GM23338 (cell line): ENCODE measurements around the gene MRGPRG. TPM values are rescaled to one million over a fixed set of nuclear protein-coding genes. Genes with fewer than 3 reads are reported as not detected.

Source experiments
- ATAC-seq: fragments of 200-7000 bp; cut with Tn5 transposase; 3 replicates; pipeline ENCODE4 v1.9.1; 2020
- DNase-seq: peaks from one replicate; pipeline ENCODE4 v3.0.0-alpha.2; 2015; ENCODE audit warnings: low spot score
- H2AFZ ChIP-seq: fragments of 200-600 bp; sonication (generic); 2 replicates; pipeline ENCODE4 v1.8.0; 2016; ENCODE audit warnings: antibody characterized with exemption, mild to moderate bottlenecking, moderate library complexity
- H3F3A ChIP-seq: fragments of 200-600 bp; sonication (generic); replicated peaks from 2 replicates; pipeline ENCODE4 v1.8.0; 2017; ENCODE audit warnings: antibody characterized with exemption, mixed run types, low read depth
- H3K27ac ChIP-seq: fragments of 200-600 bp; sonication (generic); 2 replicates; pipeline ENCODE4 v1.6.1; 2016; ENCODE audit warnings: low read depth
- H3K27me3 ChIP-seq: fragments of 200-600 bp; sonication (generic); 2 replicates; pipeline ENCODE4 v1.8.0; 2016; ENCODE audit warnings: mild to moderate bottlenecking, mixed run types, moderate library complexity; ENCODE audit not compliant: insufficient read depth
- H3K36me3 ChIP-seq: fragments of 200-600 bp; sonication (generic); 2 replicates; pipeline ENCODE4 v1.8.0; 2016; ENCODE audit warnings: mild to moderate bottlenecking; ENCODE audit not compliant: insufficient read depth
- H3K4me1 ChIP-seq: fragments of 200-600 bp; sonication (generic); 2 replicates; pipeline ENCODE4 v1.8.0; 2016; ENCODE audit warnings: mild to moderate bottlenecking, moderate library complexity; ENCODE audit not compliant: insufficient read depth
- H3K4me2 ChIP-seq: fragments of 200-600 bp; sonication (generic); 2 replicates; pipeline ENCODE4 v1.7.1; 2017; ENCODE audit warnings: mixed run types
- H3K4me3 ChIP-seq: fragments of 200-600 bp; sonication (generic); 2 replicates; pipeline ENCODE4 v1.6.1; 2016; ENCODE audit warnings: mixed run types
- H3K79me2 ChIP-seq: fragments of 200-600 bp; sonication (generic); replicated peaks from 2 replicates; pipeline ENCODE4 v1.8.0; 2017; ENCODE audit warnings: mild to moderate bottlenecking; ENCODE audit not compliant: insufficient read depth
- H3K9me2 ChIP-seq: fragments of 200-600 bp; sonication (generic); 2 replicates; pipeline ENCODE4 v1.8.0; 2017; ENCODE audit not compliant: insufficient read depth
- H4K20me1 ChIP-seq: fragments of 200-600 bp; sonication (generic); replicated peaks from 2 replicates; pipeline ENCODE4 v1.8.0; 2017; ENCODE audit warnings: mild to moderate bottlenecking; ENCODE audit not compliant: insufficient read depth
- H3K27ac Mint-ChIP-seq: 2 replicates; pipeline ENCODE4 v1.8.0; 2020; ENCODE audit warnings: inconsistent platforms, mild to moderate bottlenecking, moderate library complexity, mixed read lengths
- H3K27me3 Mint-ChIP-seq: 3 replicates; pipeline ENCODE4 v1.8.0; 2022; ENCODE audit warnings: low read depth, mild to moderate bottlenecking, moderate library complexity, mixed read lengths, inconsistent platforms; ENCODE audit not compliant: insufficient read depth, poor library complexity
- H3K36me3 Mint-ChIP-seq: 3 replicates; pipeline ENCODE4 v1.8.0; 2021; ENCODE audit warnings: low read depth, mild to moderate bottlenecking, inconsistent platforms, moderate library complexity, mixed read lengths
- H3K4me1 Mint-ChIP-seq: 3 replicates; pipeline ENCODE4 v1.8.0; 2020; ENCODE audit warnings: mild to moderate bottlenecking, inconsistent platforms, mixed read lengths
- H3K4me3 Mint-ChIP-seq: 3 replicates; pipeline ENCODE4 v1.8.0; 2021; ENCODE audit warnings: moderate library complexity, mild to moderate bottlenecking, inconsistent platforms, mixed read lengths
- H3K9me3 Mint-ChIP-seq: 3 replicates; pipeline ENCODE4 v1.8.0; 2020; ENCODE audit warnings: moderate library complexity, mild to moderate bottlenecking, inconsistent platforms, mixed read lengths
- EZH2phosphoT487 ChIP-seq: fragments of 200-600 bp; sonication (generic); IDR thresholded peaks from one replicate; pipeline ENCODE4 v1.8.1; 2018; ENCODE audit warnings: antibody characterized with exemption; ENCODE audit not compliant: unreplicated experiment
- polyA plus RNA-seq: library from polyadenylated mRNA; unstranded; fragments of >200 nt; fragmentation: Nextera tagmentation; extraction: Ambion mirVana; gene quantifications from 2 replicates; pipeline ENCODE4 v1.2.1, GENCODE V29; 2016
- total RNA-seq: library from RNA; depleted of rRNA; stranded (reverse); fragments of >200 nt; shearing (Covaris generic); gene quantifications from 2 replicates; pipeline ENCODE4 v1.2.3, GENCODE V29; 2014
- TF ChIP-seq, protein P1 (sequence below): fragments of 250-450 bp; sonication (Bioruptor Pico); IDR thresholded peaks from 2 replicates; pipeline ENCODE4 v1.5.0; 2020; ENCODE audit warnings: mild to moderate bottlenecking, moderate library complexity

Gene MRGPRG
- total and polyA plus RNA-seq, 2 experiments from 2014 or later, result not detected

DNA sequence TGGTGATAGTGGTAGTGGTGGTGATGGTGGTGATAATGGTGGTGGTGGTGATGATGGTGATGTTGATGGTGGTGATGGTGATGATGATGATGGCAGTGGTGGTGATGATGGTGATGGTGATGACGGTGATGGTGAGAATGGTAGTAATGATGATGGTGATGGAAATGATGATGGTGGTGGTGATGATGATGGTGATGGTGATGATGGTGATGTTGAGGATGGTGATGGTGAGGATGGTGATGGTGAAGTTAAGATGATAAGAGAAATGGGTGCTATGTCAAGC lies 11.8 kb downstream of the MRGPRG start:
- no peaks in the 10 kb centered on the region for H3K36me3 Mint-ChIP-seq
- no peak for TF ChIP-seq EZH2phosphoT487
- no peak for DNase-seq

DNA sequence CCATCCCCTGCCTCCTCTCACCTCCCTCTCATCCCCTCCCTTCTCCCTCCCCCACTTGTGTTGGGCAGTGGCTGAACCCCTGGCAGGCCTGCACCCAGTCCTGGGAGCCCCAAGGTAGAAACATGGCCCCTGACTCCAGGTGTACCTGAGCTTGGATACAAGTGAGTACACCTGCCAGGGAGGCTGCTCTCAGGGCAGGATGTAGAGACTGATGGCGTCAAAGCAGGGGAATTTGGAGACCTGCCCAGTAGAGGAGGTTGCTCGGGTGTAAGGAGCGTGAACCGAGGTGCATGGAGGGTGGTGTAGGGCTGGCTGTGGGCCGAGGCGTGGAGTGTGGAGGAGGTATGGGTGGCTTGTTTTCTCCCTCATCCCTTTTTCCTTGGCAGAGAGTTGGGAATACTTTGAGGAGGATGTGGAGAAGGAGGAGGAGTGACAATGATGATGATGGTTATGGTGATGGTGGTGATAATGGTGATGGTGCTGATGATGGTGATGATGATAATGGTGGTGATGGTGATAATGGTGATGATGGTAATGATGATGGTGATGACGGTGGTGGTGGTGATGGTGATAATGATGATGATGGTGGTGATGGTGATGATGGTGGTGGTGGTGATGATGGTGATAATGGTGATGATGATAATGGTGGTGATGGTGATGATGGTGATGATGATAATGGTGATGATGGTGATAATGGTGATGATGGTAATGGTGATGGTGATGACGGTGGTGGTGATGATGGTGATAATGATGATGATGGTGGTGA lies 12.3 kb downstream of the MRGPRG start:
- no peaks in the 10 kb centered on the region for H3K9me2 ChIP-seq
- no peaks in the 10 kb centered on the region for H3K79me2 ChIP-seq
- no peak overlapping the region for H3K4me2 ChIP-seq
- peaks cover 33% of the 10 kb centered on the region for H3K27me3 ChIP-seq
- no peak overlapping the region for H3K27ac ChIP-seq
- no peaks in the 10 kb centered on the region for H4K20me1 ChIP-seq
- DNase-seq (no peak), ATAC-seq (no peak)
- no peak overlapping the region for H2AFZ ChIP-seq
- Mint-ChIP-seq H3K27me3 (peaks cover 29% of the 10 kb centered on the region), H3K4me1 (0 out of 3 replicates have a peak, but pooled peaks cover 3% of the 10 kb centered on the region), H3K4me3 (no peak overlapping the region), H3K27ac (no peak overlapping the region), H3K9me3 (no peaks in the 10 kb centered on the region), H3K36me3 (no peaks in the 10 kb centered on the region)
- no peak overlapping the region for H3K4me3 ChIP-seq
- H3K36me3 ChIP-seq, result no peaks in the 10 kb centered on the region
- no peaks in the 10 kb centered on the region for H3F3A ChIP-seq
- H3K4me1 ChIP-seq, result no peaks in the 10 kb centered on the region
- TF ChIP-seq, protein P1, sequence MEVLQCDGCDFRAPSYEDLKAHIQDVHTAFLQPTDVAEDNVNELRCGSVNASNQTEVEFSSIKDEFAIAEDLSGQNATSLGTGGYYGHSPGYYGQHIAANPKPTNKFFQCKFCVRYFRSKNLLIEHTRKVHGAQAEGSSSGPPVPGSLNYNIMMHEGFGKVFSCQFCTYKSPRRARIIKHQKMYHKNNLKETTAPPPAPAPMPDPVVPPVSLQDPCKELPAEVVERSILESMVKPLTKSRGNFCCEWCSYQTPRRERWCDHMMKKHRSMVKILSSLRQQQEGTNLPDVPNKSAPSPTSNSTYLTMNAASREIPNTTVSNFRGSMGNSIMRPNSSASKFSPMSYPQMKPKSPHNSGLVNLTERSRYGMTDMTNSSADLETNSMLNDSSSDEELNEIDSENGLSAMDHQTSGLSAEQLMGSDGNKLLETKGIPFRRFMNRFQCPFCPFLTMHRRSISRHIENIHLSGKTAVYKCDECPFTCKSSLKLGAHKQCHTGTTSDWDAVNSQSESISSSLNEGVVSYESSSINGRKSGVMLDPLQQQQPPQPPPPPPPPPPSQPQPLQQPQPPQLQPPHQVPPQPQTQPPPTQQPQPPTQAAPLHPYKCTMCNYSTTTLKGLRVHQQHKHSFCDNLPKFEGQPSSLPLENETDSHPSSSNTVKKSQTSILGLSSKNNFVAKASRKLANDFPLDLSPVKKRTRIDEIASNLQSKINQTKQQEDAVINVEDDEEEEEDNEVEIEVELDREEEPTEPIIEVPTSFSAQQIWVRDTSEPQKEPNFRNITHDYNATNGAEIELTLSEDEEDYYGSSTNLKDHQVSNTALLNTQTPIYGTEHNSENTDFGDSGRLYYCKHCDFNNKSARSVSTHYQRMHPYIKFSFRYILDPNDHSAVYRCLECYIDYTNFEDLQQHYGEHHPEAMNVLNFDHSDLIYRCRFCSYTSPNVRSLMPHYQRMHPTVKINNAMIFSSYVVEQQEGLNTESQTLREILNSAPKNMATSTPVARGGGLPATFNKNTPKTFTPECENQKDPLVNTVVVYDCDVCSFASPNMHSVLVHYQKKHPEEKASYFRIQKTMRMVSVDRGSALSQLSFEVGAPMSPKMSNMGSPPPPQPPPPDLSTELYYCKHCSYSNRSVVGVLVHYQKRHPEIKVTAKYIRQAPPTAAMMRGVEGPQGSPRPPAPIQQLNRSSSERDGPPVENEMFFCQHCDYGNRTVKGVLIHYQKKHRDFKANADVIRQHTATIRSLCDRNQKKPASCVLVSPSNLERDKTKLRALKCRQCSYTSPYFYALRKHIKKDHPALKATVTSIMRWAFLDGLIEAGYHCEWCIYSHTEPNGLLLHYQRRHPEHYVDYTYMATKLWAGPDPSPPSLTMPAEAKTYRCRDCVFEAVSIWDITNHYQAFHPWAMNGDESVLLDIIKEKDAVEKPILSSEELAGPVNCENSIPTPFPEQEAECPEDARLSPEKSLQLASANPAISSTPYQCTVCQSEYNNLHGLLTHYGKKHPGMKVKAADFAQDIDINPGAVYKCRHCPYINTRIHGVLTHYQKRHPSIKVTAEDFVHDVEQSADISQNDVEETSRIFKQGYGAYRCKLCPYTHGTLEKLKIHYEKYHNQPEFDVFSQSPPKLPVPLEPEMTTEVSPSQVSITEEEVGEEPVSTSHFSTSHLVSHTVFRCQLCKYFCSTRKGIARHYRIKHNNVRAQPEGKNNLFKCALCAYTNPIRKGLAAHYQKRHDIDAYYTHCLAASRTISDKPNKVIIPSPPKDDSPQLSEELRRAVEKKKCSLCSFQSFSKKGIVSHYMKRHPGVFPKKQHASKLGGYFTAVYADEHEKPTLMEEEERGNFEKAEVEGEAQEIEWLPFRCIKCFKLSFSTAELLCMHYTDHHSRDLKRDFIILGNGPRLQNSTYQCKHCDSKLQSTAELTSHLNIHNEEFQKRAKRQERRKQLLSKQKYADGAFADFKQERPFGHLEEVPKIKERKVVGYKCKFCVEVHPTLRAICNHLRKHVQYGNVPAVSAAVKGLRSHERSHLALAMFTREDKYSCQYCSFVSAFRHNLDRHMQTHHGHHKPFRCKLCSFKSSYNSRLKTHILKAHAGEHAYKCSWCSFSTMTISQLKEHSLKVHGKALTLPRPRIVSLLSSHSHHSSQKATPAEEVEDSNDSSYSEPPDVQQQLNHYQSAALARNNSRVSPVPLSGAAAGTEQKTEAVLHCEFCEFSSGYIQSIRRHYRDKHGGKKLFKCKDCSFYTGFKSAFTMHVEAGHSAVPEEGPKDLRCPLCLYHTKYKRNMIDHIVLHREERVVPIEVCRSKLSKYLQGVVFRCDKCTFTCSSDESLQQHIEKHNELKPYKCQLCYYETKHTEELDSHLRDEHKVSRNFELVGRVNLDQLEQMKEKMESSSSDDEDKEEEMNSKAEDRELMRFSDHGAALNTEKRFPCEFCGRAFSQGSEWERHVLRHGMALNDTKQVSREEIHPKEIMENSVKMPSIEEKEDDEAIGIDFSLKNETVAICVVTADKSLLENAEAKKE (CRISPR knock-in tag), result no peak

More for the DNA sequence above, 11.8 kb downstream of the MRGPRG start:
- Histone ChIP-seq H3K4me1 (no peaks in the 10 kb centered on the region), H3K4me2 (no peak overlapping the region), H3K27me3 (peaks cover 31% of the 10 kb centered on the region), H3F3A (no peaks in the 10 kb centered on the region), H3K9me2 (peaks cover 1% of the 10 kb centered on the region; the same call in 1 of the 2 replicates), H3K27ac (no peak overlapping the region), H3K79me2 (no peaks in the 10 kb centered on the region), H4K20me1 (no peaks in the 10 kb centered on the region), H3K36me3 (0 out of 2 replicates have a peak, but pooled peaks cover 1% of the 10 kb centered on the region), H2AFZ (no peak overlapping the region), H3K4me3 (no peak overlapping the region)
- no peaks in the 10 kb centered on the region for H3K9me3 Mint-ChIP-seq
- no peak overlapping the region for H3K4me3 Mint-ChIP-seq
- 0 out of 3 replicates have a peak, but pooled peaks cover 3% of the 10 kb centered on the region for H3K4me1 Mint-ChIP-seq
- H3K27me3 Mint-ChIP-seq, result peaks cover 27% of the 10 kb centered on the region
- ATAC-seq, result no peak
- no peak overlapping the region for H3K27ac Mint-ChIP-seq
